SK-N-SH treated with all-trans-retinoic acid at 6 μM for 48 hours (cell line): Measurements from ENCODE around the gene AMDHD2.

ENCODE experiments used
- BACH2 ChIP-seq: fragments of 250-450 bp; sonication (Bioruptor Pico); IDR thresholded peaks from 2 replicates; pipeline ENCODE4 v1.9.0; 2021; ENCODE audit warnings: mild to moderate bottlenecking, borderline replicate concordance
- GLIS3 ChIP-seq: fragments of 250-450 bp; sonication (Bioruptor Pico); IDR thresholded peaks from 2 replicates; pipeline ENCODE4 v1.5.0; 2020; ENCODE audit warnings: mild to moderate bottlenecking, moderate library complexity
- ZFP3 ChIP-seq: fragments of 250-450 bp; sonication (Bioruptor Pico); IDR thresholded peaks from 2 replicates; pipeline ENCODE4 v1.5.0; 2020; ENCODE audit warnings: mild to moderate bottlenecking, moderate library complexity

GRCh38 chr16:2511996-2512734 lies 8.0 kb upstream of the AMDHD2 start:
- TF ChIP-seq ZFP3 (CRISPR knock-in tag), result no peak
- no peak for TF ChIP-seq BACH2 (CRISPR knock-in tag)
- TF ChIP-seq GLIS3 (CRISPR knock-in tag), result no peak
